K562 (cell line): ENCODE measurements around the gene SERTAD1. TPM values are rescaled to one million over a fixed set of nuclear protein-coding genes. Genes with fewer than 3 reads are reported as not detected.
A peak's percentile ranks its signal among the peaks of the same experiment; 100 is the strongest.

Experiments used
- DIDO1 ChIP-seq: fragments of 450-650 bp; IDR thresholded peaks from 2 replicates; pipeline ENCODE4 v1.6.1; 2016; ENCODE audit warnings: low read depth, missing biosample characterization, missing genetic modification characterization
- EGR1 ChIP-seq: fragments of 450-650 bp; conservative IDR thresholded peaks from 2 replicates; pipeline ENCODE4 v1.6.1; 2017; ENCODE audit warnings: mild to moderate bottlenecking
- FOXK1 ChIP-seq: sonication (generic); formaldehyde crosslinking; IDR thresholded peaks from 2 replicates; pipeline ENCODE4 v1.8.0; 2022; ENCODE audit warnings: missing genetic modification reagents, mild to moderate bottlenecking, borderline replicate concordance
- GTF2A2 ChIP-seq: IDR thresholded peaks from 2 replicates; pipeline ENCODE4 v1.6.1; 2016; ENCODE audit warnings: mild to moderate bottlenecking, missing genetic modification characterization, missing compliant biosample characterization
- HNRNPLL ChIP-seq: fragments of 200-400 bp; formaldehyde crosslinking; IDR thresholded peaks from 2 replicates; pipeline ENCODE4 v1.6.1; 2017; ENCODE audit warnings: low read length, low read depth, mild to moderate bottlenecking; ENCODE audit not compliant: poor library complexity, severe bottlenecking
- JUND ChIP-seq, 2 experiments: IDR thresholded peaks; 2 replicates in 1 of 2; 3 replicates in 1 of 2; pipeline ENCODE4 v1.6.1; 2011; ENCODE audit warnings: borderline replicate concordance in 2 of 2, low read depth in 2 of 2, low read length in 2 of 2, improper control_type of control experiment in 1 of 2, missing biosample characterization in 1 of 2, missing genetic modification characterization in 1 of 2, missing genetic modification reagents in 1 of 2
- KDM2B ChIP-seq: fragments of 250-450 bp; sonication (Bioruptor Pico); IDR thresholded peaks from 2 replicates; pipeline ENCODE4 v1.8.0; 2021; ENCODE audit warnings: mild to moderate bottlenecking, moderate library complexity
- KLF16 ChIP-seq: IDR thresholded peaks from 2 replicates; pipeline ENCODE4 v1.6.1; 2016; ENCODE audit warnings: antibody characterized with exemption
- MAFF ChIP-seq: IDR thresholded peaks from 2 replicates; pipeline ENCODE4 v1.6.1; 2012; ENCODE audit warnings: low read length, improper control_type of control experiment
- NBN ChIP-seq: fragments of 450-650 bp; IDR thresholded peaks from 2 replicates; pipeline ENCODE4 v1.6.1; 2016; ENCODE audit warnings: low read depth, mild to moderate bottlenecking
- NFIC ChIP-seq: fragments of 450-650 bp; IDR thresholded peaks from 2 replicates; pipeline ENCODE4 v1.6.1; 2017; ENCODE audit warnings: mild to moderate bottlenecking, inconsistent platforms
- PHF21A ChIP-seq: fragments of 450-650 bp; IDR thresholded peaks from 2 replicates; pipeline ENCODE4 v1.6.1; 2017; ENCODE audit warnings: low read depth, borderline replicate concordance
- SMARCA4 ChIP-seq: fragments of 450-650 bp; IDR thresholded peaks from 2 replicates; pipeline ENCODE4 v1.6.1; 2016
- YBX1 ChIP-seq: fragments of 450-650 bp; IDR thresholded peaks from 2 replicates; pipeline ENCODE4 v1.7.1; 2016; ENCODE audit warnings: mild to moderate bottlenecking
- ZC3H11A ChIP-seq: IDR thresholded peaks from 2 replicates; pipeline ENCODE4 v1.6.1; 2012; ENCODE audit warnings: low read depth, low read length, improper control_type of control experiment
- ZC3H4 ChIP-seq: sonication (generic); formaldehyde crosslinking; IDR thresholded peaks from 2 replicates; pipeline ENCODE4 v1.9.0; 2021; ENCODE audit warnings: missing genetic modification reagents, borderline replicate concordance
- ZFX ChIP-seq: sonication (generic); formaldehyde crosslinking; IDR thresholded peaks from 2 replicates; pipeline ENCODE4 v1.8.0; 2022; ENCODE audit warnings: mild to moderate bottlenecking, missing genetic modification reagents, moderate library complexity
- ZNF140 ChIP-seq: fragments of 250-450 bp; sonication (Bioruptor Pico); IDR thresholded peaks from 2 replicates; pipeline ENCODE4 v1.8.0; 2021; ENCODE audit warnings: moderate library complexity, mild to moderate bottlenecking, inconsistent platforms
- ZNF175 ChIP-seq: fragments of 200-800 bp; sonication (Bioruptor generic); IDR thresholded peaks from 2 replicates; pipeline ENCODE4 v1.6.1; 2016; ENCODE audit warnings: low read depth, mild to moderate bottlenecking, missing genetic modification characterization, missing compliant biosample characterization
- ZNF444 ChIP-seq: fragments of 250-450 bp; sonication (Bioruptor Pico); IDR thresholded peaks from 2 replicates; pipeline ENCODE4 v1.4.0; 2020; ENCODE audit warnings: mild to moderate bottlenecking, moderate library complexity
- polyA plus RNA-seq, 8 experiments: library from polyadenylated mRNA; depleted of rRNA in 4 of 8; stranded (reverse) in 5 of 8; unstranded in 3 of 8; fragments of >200 nt; fragmentation: Nextera tagmentation in 2 of 8; fragmentation: Illumina TruSeq in 1 of 8; extraction: Ambion mirVana in 2 of 8; extraction: Trizol in 1 of 8; gene quantifications; 2 replicates each; pipeline versions ENCODE4 v1.2.1 to v1.2.3, GENCODE V29; 2011 to 2014; ENCODE audit warnings: inconsistent platforms in 1 of 8, missing spikeins in 1 of 8
- total RNA-seq, 7 experiments: library from RNA; depleted of rRNA in 6 of 7; stranded (reverse); fragments of >200 nt in 6 of 7; fragmentation: Illumina TruSeq in 2 of 7; extraction: Trizol in 2 of 7; gene quantifications; 2 replicates each; pipeline versions ENCODE4 v1.2.1 to v1.2.3, GENCODE V29; 2011 to 2021; ENCODE audit warnings: low replicate concordance in 1 of 7
- TF ChIP-seq, protein P1 (sequence below): fragments of 250-450 bp; sonication (Bioruptor Pico); IDR thresholded peaks from 2 replicates; pipeline ENCODE4 v1.4.0; 2020; ENCODE audit warnings: mild to moderate bottlenecking, moderate library complexity
- TF ChIP-seq, protein P2 (sequence below): sonication (generic); formaldehyde crosslinking; IDR thresholded peaks from 2 replicates; pipeline ENCODE4 v1.9.0; 2022; ENCODE audit warnings: mild to moderate bottlenecking, missing genetic modification reagents
- TF ChIP-seq, protein P3 (sequence below): sonication (generic); formaldehyde crosslinking; IDR thresholded peaks from 2 replicates; pipeline ENCODE4 v1.8.0; 2022; ENCODE audit warnings: missing genetic modification reagents, mild to moderate bottlenecking, moderate library complexity, borderline replicate concordance
- TF ChIP-seq, protein P4 (sequence below): fragments of 250-450 bp; sonication (Bioruptor Pico); IDR thresholded peaks from 2 replicates; pipeline ENCODE4 v1.4.0; 2020; ENCODE audit warnings: mild to moderate bottlenecking, moderate library complexity, borderline replicate concordance

The SERTAD1 gene
- total and polyA plus RNA-seq, 9 of the 15 experiments (the other 6 are each of a cell fraction or from before 2014, with no cell fraction given): 0.15 to 8.7 (median 4.9) TPM

DNA sequence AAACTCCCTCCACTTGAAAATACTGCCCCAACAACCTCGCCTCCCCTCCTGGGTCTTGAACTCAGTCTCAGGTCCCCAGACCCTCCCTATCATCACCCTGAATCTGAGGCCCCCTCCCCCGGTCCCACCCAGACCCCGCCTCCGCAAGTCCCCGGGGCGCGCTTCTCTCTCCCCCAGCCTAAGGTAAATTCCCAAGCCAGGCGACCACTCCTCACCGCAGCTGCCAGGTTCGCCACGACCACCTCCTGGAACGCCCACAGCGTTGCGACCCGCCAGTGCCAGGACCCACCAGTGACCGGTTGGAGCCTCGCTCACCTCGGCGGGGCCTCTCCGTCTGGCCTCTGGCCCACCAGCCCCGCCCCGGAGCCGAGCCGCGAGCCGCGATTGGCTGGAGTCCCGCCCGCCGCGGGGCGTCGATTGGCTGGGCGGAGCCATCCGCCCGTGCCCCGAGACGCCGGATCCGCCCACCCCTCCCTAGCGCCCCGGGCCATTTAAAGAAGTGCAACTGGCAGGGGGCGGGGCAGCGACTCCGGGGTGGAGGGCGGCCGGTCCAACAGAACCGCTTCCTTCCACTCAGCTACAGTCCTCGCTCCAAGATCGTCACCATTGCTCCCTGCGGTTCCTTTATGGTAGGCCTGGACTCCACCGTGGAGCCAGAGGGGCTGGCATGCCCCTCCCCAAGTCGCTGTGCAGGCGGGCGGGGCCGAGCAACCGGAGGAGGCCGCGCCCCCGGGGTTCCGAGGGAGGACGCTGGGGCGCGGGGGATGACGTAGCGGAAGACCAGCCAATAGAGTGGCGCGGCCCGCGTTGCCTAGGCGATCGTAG lies 18.4 kb upstream of the SERTAD1 start, which contains the start of gene SERTAD3 (continued):
- TF ChIP-seq MAFF (no peak), ZFX (CRISPR knock-in tag) (peak; percentile 72), KDM2B (CRISPR knock-in tag) (no peak), ZC3H4 (CRISPR knock-in tag) (no peak), JUND (IDR thresholded peaks at IDR 0.05; ENCODE audit: borderline replicate concordance, low read depth, low read length) (no peak; the same call in 1 of the 2 replicates), JUND (tag; IDR thresholded peaks at IDR 0.05; ENCODE audit: borderline replicate concordance, low read depth, low read length) (peak; percentile 33; the same call in 1 of the 3 replicates), HNRNPLL (peak; percentile 19), EGR1 (peak; percentile 56), NBN (peak; percentile 63; the same call in 1 of the 2 replicates), ZC3H11A (no peak), ZNF140 (CRISPR knock-in tag) (no peak), YBX1 (no peak), GTF2A2 (tag) (no peak), DIDO1 (no peak), KLF16 (no peak), PHF21A (no peak), ZNF444 (CRISPR knock-in tag) (no peak), NFIC (peak; percentile 76), SMARCA4 (no peak), ZNF175 (CRISPR knock-in tag) (no peak), FOXK1 (CRISPR knock-in tag) (0 out of 2 replicates have a peak, but pooled peaks have one; percentile 42)
- TF ChIP-seq, protein P1, sequence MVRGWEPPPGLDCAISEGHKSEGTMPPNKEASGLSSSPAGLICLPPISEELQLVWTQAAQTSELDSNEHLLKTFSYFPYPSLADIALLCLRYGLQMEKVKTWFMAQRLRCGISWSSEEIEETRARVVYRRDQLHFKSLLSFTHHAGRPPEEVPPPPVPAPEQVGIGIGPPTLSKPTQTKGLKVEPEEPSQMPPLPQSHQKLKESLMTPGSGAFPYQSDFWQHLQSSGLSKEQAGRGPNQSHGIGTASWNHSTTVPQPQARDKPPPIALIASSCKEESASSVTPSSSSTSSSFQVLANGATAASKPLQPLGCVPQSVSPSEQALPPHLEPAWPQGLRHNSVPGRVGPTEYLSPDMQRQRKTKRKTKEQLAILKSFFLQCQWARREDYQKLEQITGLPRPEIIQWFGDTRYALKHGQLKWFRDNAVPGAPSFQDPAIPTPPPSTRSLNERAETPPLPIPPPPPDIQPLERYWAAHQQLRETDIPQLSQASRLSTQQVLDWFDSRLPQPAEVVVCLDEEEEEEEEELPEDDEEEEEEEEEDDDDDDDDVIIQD (CRISPR knock-in tag): no peak
- TF ChIP-seq, protein P2, sequence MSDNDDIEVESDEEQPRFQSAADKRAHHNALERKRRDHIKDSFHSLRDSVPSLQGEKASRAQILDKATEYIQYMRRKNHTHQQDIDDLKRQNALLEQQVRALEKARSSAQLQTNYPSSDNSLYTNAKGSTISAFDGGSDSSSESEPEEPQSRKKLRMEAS (CRISPR knock-in tag): peak; percentile 50
- TF ChIP-seq, protein P3, sequence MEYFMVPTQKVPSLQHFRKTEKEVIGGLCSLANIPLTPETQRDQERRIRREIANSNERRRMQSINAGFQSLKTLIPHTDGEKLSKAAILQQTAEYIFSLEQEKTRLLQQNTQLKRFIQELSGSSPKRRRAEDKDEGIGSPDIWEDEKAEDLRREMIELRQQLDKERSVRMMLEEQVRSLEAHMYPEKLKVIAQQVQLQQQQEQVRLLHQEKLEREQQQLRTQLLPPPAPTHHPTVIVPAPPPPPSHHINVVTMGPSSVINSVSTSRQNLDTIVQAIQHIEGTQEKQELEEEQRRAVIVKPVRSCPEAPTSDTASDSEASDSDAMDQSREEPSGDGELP (CRISPR knock-in tag): peak; percentile 67
- TF ChIP-seq, protein P4, sequence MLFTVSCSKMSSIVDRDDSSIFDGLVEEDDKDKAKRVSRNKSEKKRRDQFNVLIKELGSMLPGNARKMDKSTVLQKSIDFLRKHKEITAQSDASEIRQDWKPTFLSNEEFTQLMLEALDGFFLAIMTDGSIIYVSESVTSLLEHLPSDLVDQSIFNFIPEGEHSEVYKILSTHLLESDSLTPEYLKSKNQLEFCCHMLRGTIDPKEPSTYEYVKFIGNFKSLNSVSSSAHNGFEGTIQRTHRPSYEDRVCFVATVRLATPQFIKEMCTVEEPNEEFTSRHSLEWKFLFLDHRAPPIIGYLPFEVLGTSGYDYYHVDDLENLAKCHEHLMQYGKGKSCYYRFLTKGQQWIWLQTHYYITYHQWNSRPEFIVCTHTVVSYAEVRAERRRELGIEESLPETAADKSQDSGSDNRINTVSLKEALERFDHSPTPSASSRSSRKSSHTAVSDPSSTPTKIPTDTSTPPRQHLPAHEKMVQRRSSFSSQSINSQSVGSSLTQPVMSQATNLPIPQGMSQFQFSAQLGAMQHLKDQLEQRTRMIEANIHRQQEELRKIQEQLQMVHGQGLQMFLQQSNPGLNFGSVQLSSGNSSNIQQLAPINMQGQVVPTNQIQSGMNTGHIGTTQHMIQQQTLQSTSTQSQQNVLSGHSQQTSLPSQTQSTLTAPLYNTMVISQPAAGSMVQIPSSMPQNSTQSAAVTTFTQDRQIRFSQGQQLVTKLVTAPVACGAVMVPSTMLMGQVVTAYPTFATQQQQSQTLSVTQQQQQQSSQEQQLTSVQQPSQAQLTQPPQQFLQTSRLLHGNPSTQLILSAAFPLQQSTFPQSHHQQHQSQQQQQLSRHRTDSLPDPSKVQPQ (CRISPR knock-in tag): no peak
